HepG2 (cell line): ENCODE measurements around the gene RPL41. TPM values are rescaled to one million over a fixed set of nuclear protein-coding genes. Genes with fewer than 3 reads are reported as not detected.

Source experiments
- GABPA ChIP-seq, 2 experiments: IDR thresholded peaks; 2 replicates each; pipeline ENCODE4 v1.6.1; 2011 to 2016; ENCODE audit warnings: low read depth in 2 of 2, low read length in 1 of 2, missing biosample characterization in 1 of 2, missing genetic modification characterization in 1 of 2
- GFI1 ChIP-seq: sonication (generic); formaldehyde crosslinking; IDR thresholded peaks from 2 replicates; pipeline ENCODE4 v1.5.0; 2020; ENCODE audit warnings: missing genetic modification reagents, mild to moderate bottlenecking, borderline replicate concordance
- HINFP ChIP-seq: sonication (generic); formaldehyde crosslinking; IDR thresholded peaks from 2 replicates; pipeline ENCODE4 v1.4.0; 2020; ENCODE audit warnings: low read depth, mild to moderate bottlenecking, missing genetic modification reagents
- KLF12 ChIP-seq: sonication (generic); formaldehyde crosslinking; IDR thresholded peaks from 2 replicates; pipeline ENCODE4 v1.4.0; 2020; ENCODE audit warnings: missing genetic modification reagents, borderline replicate concordance
- MIER2 ChIP-seq: IDR thresholded peaks from 2 replicates; pipeline ENCODE4 v1.6.1; 2016; ENCODE audit warnings: missing biosample characterization, missing genetic modification reagents
- NFE2L2 ChIP-seq: fragments of 150-350 bp; IDR thresholded peaks from 2 replicates; pipeline ENCODE4 v1.6.1; 2014; ENCODE audit warnings: low read length
- NR2F2 ChIP-seq: IDR thresholded peaks from 2 replicates; pipeline ENCODE4 v1.6.1; 2012; ENCODE audit warnings: low read depth, inconsistent platforms, borderline replicate concordance
- PHB2 ChIP-seq: fragments of 450-650 bp; IDR thresholded peaks from 2 replicates; pipeline ENCODE4 v1.6.1; 2018; ENCODE audit not compliant: partially characterized antibody
- RNF219 ChIP-seq: sonication (generic); formaldehyde crosslinking; IDR thresholded peaks from 2 replicates; pipeline ENCODE4 v1.5.0; 2020; ENCODE audit warnings: mild to moderate bottlenecking, missing genetic modification reagents
- XRCC5 ChIP-seq: fragments of 200-400 bp; formaldehyde crosslinking; optimal IDR thresholded peaks from 2 replicates; pipeline ENCODE3; 2017; ENCODE audit warnings: mild to moderate bottlenecking, low read length
- YEATS2 ChIP-seq: sonication (generic); formaldehyde crosslinking; IDR thresholded peaks from 2 replicates; pipeline ENCODE4 v1.4.0; 2020; ENCODE audit warnings: missing genetic modification reagents, borderline replicate concordance
- ZBTB38 ChIP-seq: sonication (generic); formaldehyde crosslinking; IDR thresholded peaks from 2 replicates; pipeline ENCODE4 v1.5.1; 2020; ENCODE audit warnings: mild to moderate bottlenecking, missing genetic modification reagents
- ZKSCAN8 ChIP-seq: IDR thresholded peaks from 2 replicates; pipeline ENCODE4 v1.6.1; 2016; ENCODE audit warnings: borderline replicate concordance, missing genetic modification reagents, missing compliant biosample characterization
- ZNF260 ChIP-seq: sonication (generic); formaldehyde crosslinking; IDR thresholded peaks from 2 replicates; pipeline ENCODE4 v1.4.0; 2020; ENCODE audit warnings: missing genetic modification reagents, low read depth, mild to moderate bottlenecking, borderline replicate concordance
- ZNF446 ChIP-seq: sonication (generic); formaldehyde crosslinking; IDR thresholded peaks from 2 replicates; pipeline ENCODE4 v1.5.0; 2020; ENCODE audit warnings: mild to moderate bottlenecking, missing genetic modification reagents
- ZSCAN22 ChIP-seq: sonication (generic); formaldehyde crosslinking; IDR thresholded peaks from 2 replicates; pipeline ENCODE4 v1.4.0; 2020; ENCODE audit warnings: mild to moderate bottlenecking, missing genetic modification reagents
- polyA plus RNA-seq, 8 experiments: library from polyadenylated mRNA; depleted of rRNA in 3 of 8; stranded (reverse) in 7 of 8; unstranded in 1 of 8; fragments of >200 nt; fragmentation: Illumina TruSeq in 4 of 8; extraction: Trizol in 4 of 8; gene quantifications; 2 replicates each; pipeline versions ENCODE4 v1.2.1 to v1.2.3, GENCODE V29; 2011 to 2016; ENCODE audit warnings: low read depth in 4 of 8, missing spikeins in 1 of 8, mixed read lengths in 1 of 8; ENCODE audit not compliant: insufficient read depth in 1 of 8
- total RNA-seq, 5 experiments: library from RNA; depleted of rRNA; stranded (reverse); fragments of >200 nt; fragmentation: Illumina TruSeq; extraction: Trizol; gene quantifications; 2 replicates each; pipeline ENCODE4 v1.2.3, GENCODE V29; 2016; ENCODE audit warnings: low read depth in 1 of 5
- TF ChIP-seq, protein P1 (sequence below): sonication (generic); formaldehyde crosslinking; IDR thresholded peaks from 2 replicates; pipeline ENCODE4 v1.5.0; 2020; ENCODE audit warnings: missing genetic modification reagents
- TF ChIP-seq, protein P2 (sequence below): sonication (generic); formaldehyde crosslinking; IDR thresholded peaks from 2 replicates; pipeline ENCODE4 v1.9.0; 2021; ENCODE audit warnings: missing genetic modification reagents, borderline replicate concordance

The RPL41 gene
- total and polyA plus RNA-seq, 2 of the 13 experiments (the other 11 are each of a cell fraction or from before 2014, with no cell fraction given), result 4,012 to 7,670 TPM

DNA sequence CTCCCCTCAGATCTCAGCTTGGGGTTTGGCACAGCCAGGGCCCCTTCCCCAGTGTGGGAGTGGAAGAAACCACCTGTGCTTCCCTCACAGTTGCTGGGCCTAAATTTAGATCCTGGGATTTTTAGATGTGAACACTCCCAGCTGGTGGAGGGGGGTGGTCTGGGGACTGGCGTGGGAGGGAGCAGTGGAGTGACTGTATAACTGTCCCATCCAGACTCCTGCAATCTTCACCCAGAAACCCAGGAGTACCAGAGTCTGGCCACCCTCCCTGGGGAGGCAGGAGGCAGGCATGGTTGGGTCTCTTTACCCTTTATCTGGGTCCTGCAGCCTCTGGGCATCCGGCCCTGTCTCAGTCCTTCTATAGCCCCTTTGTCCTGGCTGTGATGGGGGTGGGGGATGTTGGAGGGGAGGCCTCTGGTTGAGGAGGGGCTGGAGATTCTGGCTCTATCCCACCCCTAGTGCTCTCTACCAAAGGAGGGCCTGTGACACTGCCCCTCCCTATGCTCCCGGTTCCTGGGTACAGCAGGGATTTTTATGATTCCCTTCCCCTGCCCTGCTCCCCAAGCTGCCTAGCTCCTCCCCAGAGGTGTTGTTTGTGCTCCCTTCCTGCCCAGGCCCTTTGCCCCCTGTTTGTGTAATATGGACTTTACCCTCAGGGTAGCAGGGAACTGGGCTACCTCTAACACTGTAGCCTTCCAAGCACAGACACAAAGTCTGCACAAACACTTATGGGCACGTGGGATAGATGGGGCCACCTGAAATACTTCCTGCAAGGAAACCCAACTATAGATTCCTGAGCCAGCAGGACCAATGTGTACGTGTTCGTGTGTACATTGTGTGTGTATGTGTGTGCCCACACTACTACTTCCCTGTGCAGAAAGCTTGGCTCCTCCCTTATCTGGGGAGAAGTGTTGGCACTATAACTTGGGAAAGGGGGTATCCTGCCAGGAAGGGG is 34.8 kb upstream of the RPL41 start (continued):
- TF ChIP-seq RNF219, result 0 out of 2 replicates have a peak, but pooled peaks have one; percentile 27
- peak; percentile 91 for TF ChIP-seq GFI1 (CRISPR knock-in tag)
- no peak for TF ChIP-seq ZNF446
- TF ChIP-seq HINFP (CRISPR knock-in tag), result peak; percentile 93
- TF ChIP-seq ZSCAN22 (CRISPR knock-in tag), result peak; percentile 66; the same call in 1 of the 2 replicates
- TF ChIP-seq KLF12 (CRISPR knock-in tag), result no peak
- TF ChIP-seq ZBTB38 (CRISPR knock-in tag), result peak; percentile 61; the same call in 1 of the 2 replicates
- no peak for TF ChIP-seq PHB2
- TF ChIP-seq ZKSCAN8 (CRISPR knock-in tag), result peak; percentile 83
- no peak for TF ChIP-seq ZNF260 (CRISPR knock-in tag)
- TF ChIP-seq, protein P1, sequence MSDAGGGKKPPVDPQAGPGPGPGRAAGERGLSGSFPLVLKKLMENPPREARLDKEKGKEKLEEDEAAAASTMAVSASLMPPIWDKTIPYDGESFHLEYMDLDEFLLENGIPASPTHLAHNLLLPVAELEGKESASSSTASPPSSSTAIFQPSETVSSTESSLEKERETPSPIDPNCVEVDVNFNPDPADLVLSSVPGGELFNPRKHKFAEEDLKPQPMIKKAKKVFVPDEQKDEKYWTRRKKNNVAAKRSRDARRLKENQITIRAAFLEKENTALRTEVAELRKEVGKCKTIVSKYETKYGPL (CRISPR knock-in tag), result peak; percentile 86; the same call in 1 of the 2 replicates
- TF ChIP-seq, protein P2, sequence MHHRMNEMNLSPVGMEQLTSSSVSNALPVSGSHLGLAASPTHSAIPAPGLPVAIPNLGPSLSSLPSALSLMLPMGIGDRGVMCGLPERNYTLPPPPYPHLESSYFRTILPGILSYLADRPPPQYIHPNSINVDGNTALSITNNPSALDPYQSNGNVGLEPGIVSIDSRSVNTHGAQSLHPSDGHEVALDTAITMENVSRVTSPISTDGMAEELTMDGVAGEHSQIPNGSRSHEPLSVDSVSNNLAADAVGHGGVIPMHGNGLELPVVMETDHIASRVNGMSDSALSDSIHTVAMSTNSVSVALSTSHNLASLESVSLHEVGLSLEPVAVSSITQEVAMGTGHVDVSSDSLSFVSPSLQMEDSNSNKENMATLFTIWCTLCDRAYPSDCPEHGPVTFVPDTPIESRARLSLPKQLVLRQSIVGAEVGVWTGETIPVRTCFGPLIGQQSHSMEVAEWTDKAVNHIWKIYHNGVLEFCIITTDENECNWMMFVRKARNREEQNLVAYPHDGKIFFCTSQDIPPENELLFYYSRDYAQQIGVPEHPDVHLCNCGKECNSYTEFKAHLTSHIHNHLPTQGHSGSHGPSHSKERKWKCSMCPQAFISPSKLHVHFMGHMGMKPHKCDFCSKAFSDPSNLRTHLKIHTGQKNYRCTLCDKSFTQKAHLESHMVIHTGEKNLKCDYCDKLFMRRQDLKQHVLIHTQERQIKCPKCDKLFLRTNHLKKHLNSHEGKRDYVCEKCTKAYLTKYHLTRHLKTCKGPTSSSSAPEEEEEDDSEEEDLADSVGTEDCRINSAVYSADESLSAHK (CRISPR knock-in tag), result no peak
- TF ChIP-seq GABPA (IDR thresholded peaks at IDR 0.05; ENCODE audit: low read depth, low read length), result no peak
- TF ChIP-seq GABPA (CRISPR knock-in tag; IDR thresholded peaks at IDR 0.05; ENCODE audit: low read depth), result peak; percentile 82
- no peak for TF ChIP-seq NFE2L2
- peak; percentile 90; the same call in 1 of the 2 replicates for TF ChIP-seq YEATS2
- peak; percentile 82 for TF ChIP-seq XRCC5
- TF ChIP-seq NR2F2, result peak; percentile 89
- peak; percentile 85; the same call in 1 of the 2 replicates for TF ChIP-seq MIER2 (CRISPR knock-in tag)
